ENCODE data around the gene LRRC32.

Gene LRRC32

DNA sequence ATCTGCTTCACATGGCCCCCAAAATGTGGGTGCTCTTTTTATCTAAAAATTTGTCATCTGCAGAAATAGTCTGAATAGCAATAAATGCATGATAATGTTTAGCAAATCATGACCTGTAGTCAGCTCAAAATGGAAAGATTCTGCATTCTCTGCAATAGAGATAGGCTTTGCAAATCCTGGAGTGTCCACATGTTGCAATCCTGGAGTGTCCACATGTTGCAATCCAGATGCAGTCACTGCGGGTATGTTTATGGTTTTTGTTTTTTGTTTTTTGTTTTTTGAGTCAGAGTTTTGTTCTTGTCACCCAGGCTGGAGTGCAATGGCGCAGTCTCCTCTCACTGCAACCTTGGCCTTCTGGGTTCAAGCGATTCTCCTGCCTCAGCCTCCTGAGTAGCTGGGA lies 20.2 kb upstream of the LRRC32 start:
- TF ChIP-seq CTCF (IDR thresholded peaks at IDR 0.05; ENCODE audit: insufficient read depth, low read length, poor library complexity, severe bottlenecking) (no peak), EZH2phosphoT487 (conservative IDR thresholded peaks at IDR 0.05; ENCODE audit: low read length) (no peak)
- Histone ChIP-seq H2AFZ (ENCODE audit: low read depth, low read length, severe bottlenecking) (no peak overlapping the region), H3K9ac (ENCODE audit: low read length) (no peak overlapping the region), H3K27ac (ENCODE audit: low read depth, low read length) (no peak overlapping the region), H3K4me3 (ENCODE audit: insufficient read depth, low read length, poor library complexity, severe bottlenecking) (no peak overlapping the region), H3F3A (ENCODE audit: insufficient read depth) (no peaks in the 10 kb centered on the region), H3K36me3 (ENCODE audit: low read length) (no peaks in the 10 kb centered on the region), H3K9me3 (ENCODE audit: insufficient read depth, low read length) (no peaks in the 10 kb centered on the region), H3K79me2 (ENCODE audit: insufficient read depth, low read length) (no peaks in the 10 kb centered on the region), H4K20me1 (ENCODE audit: low read depth, low read length) (no peaks in the 10 kb centered on the region), H3K27me3 (ENCODE audit: low read length) (no peaks in the 10 kb centered on the region), H3K4me2 (ENCODE audit: low read depth, low read length, poor library complexity, severe bottlenecking) (no peak overlapping the region), H3K9me2 (replicated peaks; ENCODE audit: insufficient read depth, low read length) (no peaks in the 10 kb centered on the region)

GRCh38 chr11:76689313-76690260 lies 19.0 kb upstream of the LRRC32 start:
- H3K36me3 ChIP-seq (ENCODE audit: low read length), result no peaks in the 10 kb centered on the region
- no peak overlapping the region for H3K4me3 ChIP-seq (ENCODE audit: insufficient read depth, low read length, poor library complexity, severe bottlenecking)
- H3K79me2 ChIP-seq (ENCODE audit: insufficient read depth, low read length), result no peaks in the 10 kb centered on the region
- H3K9me3 ChIP-seq (ENCODE audit: insufficient read depth, low read length), result no peaks in the 10 kb centered on the region
- no peak for TF ChIP-seq EZH2phosphoT487 (conservative IDR thresholded peaks at IDR 0.05; ENCODE audit: low read length)
- TF ChIP-seq CTCF (IDR thresholded peaks at IDR 0.05; ENCODE audit: insufficient read depth, low read length, poor library complexity, severe bottlenecking), result no peak
- H3K9me2 ChIP-seq (replicated peaks; ENCODE audit: insufficient read depth, low read length), result no peaks in the 10 kb centered on the region
- no peaks in the 10 kb centered on the region for H3F3A ChIP-seq (ENCODE audit: insufficient read depth)
- no peak overlapping the region for H2AFZ ChIP-seq (ENCODE audit: low read depth, low read length, severe bottlenecking)
- no peak overlapping the region for H3K4me2 ChIP-seq (ENCODE audit: low read depth, low read length, poor library complexity, severe bottlenecking)
- no peaks in the 10 kb centered on the region for H4K20me1 ChIP-seq (ENCODE audit: low read depth, low read length)
- no peaks in the 10 kb centered on the region for H3K27me3 ChIP-seq (ENCODE audit: low read length)
- no peak overlapping the region for H3K27ac ChIP-seq (ENCODE audit: low read depth, low read length)
- H3K9ac ChIP-seq (ENCODE audit: low read length), result no peak overlapping the region

- no peak overlapping the region for H2AFZ ChIP-seq (ENCODE audit: low read depth, low read length, severe bottlenecking)
- no peak overlapping the region for H3K4me2 ChIP-seq (ENCODE audit: low read depth, low read length, poor library complexity, severe bottlenecking)
These were observed 17.6 kb upstream of the LRRC32 start for GRCh38 chr11:76688146-76688545.

More at GRCh38 chr11:76688146-76688545, 17.6 kb upstream of the LRRC32 start:
- Histone ChIP-seq H3K27ac (ENCODE audit: low read depth, low read length) (no peak overlapping the region), H3K4me3 (ENCODE audit: insufficient read depth, low read length, poor library complexity, severe bottlenecking) (no peak overlapping the region), H3K9me3 (ENCODE audit: insufficient read depth, low read length) (no peaks in the 10 kb centered on the region), H3K36me3 (ENCODE audit: low read length) (no peaks in the 10 kb centered on the region), H3F3A (ENCODE audit: insufficient read depth) (no peaks in the 10 kb centered on the region), H4K20me1 (ENCODE audit: low read depth, low read length) (no peaks in the 10 kb centered on the region), H3K9me2 (replicated peaks; ENCODE audit: insufficient read depth, low read length) (no peaks in the 10 kb centered on the region), H3K27me3 (ENCODE audit: low read length) (no peaks in the 10 kb centered on the region), H3K9ac (ENCODE audit: low read length) (no peak overlapping the region), H3K79me2 (ENCODE audit: insufficient read depth, low read length) (no peaks in the 10 kb centered on the region)
- no peak for TF ChIP-seq CTCF (IDR thresholded peaks at IDR 0.05; ENCODE audit: insufficient read depth, low read length, poor library complexity, severe bottlenecking)
- no peak for TF ChIP-seq EZH2phosphoT487 (conservative IDR thresholded peaks at IDR 0.05; ENCODE audit: low read length)
